Measurements from ENCODE around the gene LPP.
"Not testable (repeated sequence)": the region's sequence is repeated elsewhere in the genome, so short reads cannot be mapped to it uniquely, and the experiment has no call there.

DNA sequence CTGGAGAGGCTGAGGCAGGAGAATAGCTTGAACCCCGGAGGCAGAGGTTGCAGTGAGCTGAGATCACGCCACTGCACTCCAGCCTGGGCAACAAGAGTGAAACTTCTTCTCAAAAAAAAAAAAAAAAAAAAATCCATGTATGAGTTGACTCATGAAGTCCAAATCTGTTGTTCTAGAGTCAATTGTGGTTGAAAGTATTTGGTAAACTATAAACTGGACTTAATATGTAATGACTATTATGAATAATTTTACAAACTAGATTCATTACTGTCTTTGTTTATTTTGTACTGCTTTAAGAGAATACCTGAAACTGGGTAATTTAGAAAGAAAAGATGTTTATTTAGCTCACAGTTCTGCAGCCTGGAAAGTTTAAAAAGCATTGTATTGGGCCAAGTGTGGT is 22.9 kb upstream of the LPP start:
- not testable (repeated sequence) for TF ChIP-seq POLR2A (IDR thresholded peaks at IDR 0.05); CTCF (IDR thresholded peaks at IDR 0.05 in 4 of 5, conservative IDR thresholded peaks at IDR 0.05 in 1 of 5)

Measured in gastrocnemius medialis (tissue), 4 donors.